Naive B cell (primary cell): ENCODE measurements around the gene ZNF423. TPM values are rescaled to one million over a fixed set of nuclear protein-coding genes. Genes with fewer than 3 reads are reported as not detected.
A peak's percentile ranks its signal among the peaks of the same experiment; 100 is the strongest.
"Not testable (repeated sequence)": the region's sequence is repeated elsewhere in the genome, so short reads cannot be mapped to it uniquely, and the experiment has no call there.

Experiments
- ATAC-seq, 2 donors: fragments of 150-1000 bp; cut with Tn5 transposase; 2 replicates each; pipeline ENCODE4 v1.10.0; 2021; ENCODE audit warnings: low read depth in 2 of 2, mild to moderate bottlenecking in 2 of 2, moderate library complexity in 2 of 2
- DNase-seq: peaks from one replicate; pipeline ENCODE4 v3.0.0; 2022
- H3K27ac Mint-ChIP-seq, 6 donors: one replicate each; pipeline ENCODE4 v1.8.0; 2020 to 2022; ENCODE audit warnings: mild to moderate bottlenecking in 6 of 6, mixed read lengths in 6 of 6, moderate library complexity in 5 of 6, inconsistent platforms in 2 of 6
- H3K27me3 Mint-ChIP-seq, 3 donors: one replicate each; pipeline ENCODE4 v1.8.0; 2021 to 2022; ENCODE audit warnings: mixed read lengths in 3 of 3, mild to moderate bottlenecking in 1 of 3
- H3K36me3 Mint-ChIP-seq, 2 donors: one replicate each; pipeline ENCODE4 v1.8.0; 2020 to 2022; ENCODE audit warnings: mixed read lengths in 2 of 2, inconsistent platforms in 1 of 2, mild to moderate bottlenecking in 1 of 2
- H3K4me1 Mint-ChIP-seq, 3 donors: one replicate each; pipeline ENCODE4 v1.8.0; 2020 to 2022; ENCODE audit warnings: mixed read lengths in 3 of 3, inconsistent platforms in 1 of 3, mild to moderate bottlenecking in 1 of 3, moderate library complexity in 1 of 3
- H3K4me3 Mint-ChIP-seq, 8 donors: one replicate each; pipeline ENCODE4 v1.8.0; 2020 to 2022; ENCODE audit warnings: mild to moderate bottlenecking in 8 of 8, mixed read lengths in 8 of 8, moderate library complexity in 8 of 8, inconsistent platforms in 2 of 8
- H3K9me3 Mint-ChIP-seq, 7 donors: one replicate each; pipeline ENCODE4 v1.8.0; 2020 to 2022; ENCODE audit warnings: mixed read lengths in 7 of 7, mild to moderate bottlenecking in 5 of 7, inconsistent platforms in 2 of 7, moderate library complexity in 1 of 7
- polyA plus RNA-seq, 6 donors: library from polyadenylated mRNA; unstranded; fragments of 300-500 nt; fragmentation: Illumina TruSeq; gene quantifications; one replicate each; pipeline ENCODE4 v1.2.3, GENCODE V29; 2021; ENCODE audit warnings: low read depth in 6 of 6

ZNF423 gene
- polyA plus RNA-seq, 6 donors from 2014 or later, result not detected

DNA sequence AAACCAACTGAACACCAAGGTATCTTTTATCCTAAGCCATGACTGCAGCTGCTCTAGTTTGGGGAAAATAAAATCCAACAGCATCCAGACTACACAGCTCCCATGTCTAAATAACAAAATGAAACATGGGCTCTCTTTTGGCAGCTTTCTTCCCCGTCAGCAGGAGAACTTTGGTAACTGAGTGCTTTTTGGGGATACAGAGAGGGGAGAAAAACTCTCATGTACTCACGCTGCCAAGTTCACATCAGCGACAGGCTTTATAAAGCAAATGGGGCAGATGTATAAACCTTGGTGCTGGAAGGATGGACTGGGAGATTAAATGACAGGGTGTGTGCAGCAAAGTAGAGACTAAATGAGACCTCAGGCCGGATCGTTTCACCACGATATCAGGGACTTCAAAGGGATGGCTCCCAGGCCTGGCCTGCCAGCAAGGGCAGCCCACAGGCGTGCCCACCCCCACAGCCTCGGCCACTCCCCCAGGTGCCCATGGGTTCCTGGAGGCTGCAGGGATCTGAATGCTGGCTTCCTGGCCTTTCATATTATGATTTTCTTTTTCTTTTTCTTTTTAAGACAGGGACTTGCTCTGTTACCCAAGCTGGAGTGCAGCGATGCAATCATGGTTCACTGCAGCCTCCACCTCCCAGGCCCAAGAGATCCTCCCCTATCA lies 174.6 kb downstream of the ZNF423 start:
- Mint-ChIP-seq H3K4me1 (no peaks in the 10 kb centered on the region), H3K4me3 (no peak overlapping the region), H3K27ac (no peak overlapping the region), H3K27me3 (peaks cover 0 to 6% (median 0%) of the 10 kb centered on the region in 3 donors), H3K9me3 (peaks cover 0 to 3% (median 0%) of the 10 kb centered on the region in 7 donors), H3K36me3 (no peaks in the 10 kb centered on the region)
- DNase-seq (no peak), ATAC-seq (no peak)

- Mint-ChIP-seq H3K27me3 (no peaks in the 10 kb centered on the region), H3K36me3 (no peaks in the 10 kb centered on the region), H3K4me3 (no peak overlapping the region), H3K27ac (no peak overlapping the region), H3K9me3 (peaks cover 0 to 3% (median 0%) of the 10 kb centered on the region in 7 donors), H3K4me1 (no peaks in the 10 kb centered on the region)
- ATAC-seq, result no peak
- no peak for DNase-seq
Measured at GRCh38 chr16:49679095-49679494, 176.8 kb downstream of the ZNF423 start.

DNA sequence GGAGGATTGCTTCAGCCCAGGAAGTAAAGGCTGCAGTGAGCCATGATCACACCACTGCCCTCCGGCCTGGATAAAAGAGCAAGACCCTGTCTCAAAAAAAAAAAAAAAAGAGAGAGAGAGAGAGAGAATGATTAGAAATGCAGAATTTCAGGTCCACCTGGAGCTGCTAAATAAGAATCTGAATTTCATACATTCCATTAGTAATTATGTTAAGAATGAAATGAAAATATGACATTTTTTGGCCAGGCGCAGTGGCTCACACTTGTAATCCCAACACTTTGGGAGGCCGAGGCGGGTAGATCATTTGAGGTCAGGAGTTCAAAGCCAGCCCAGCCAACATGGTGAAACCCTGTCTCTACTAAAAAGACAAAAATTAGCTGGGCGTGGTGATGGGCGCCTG lies 178.3 kb downstream of the ZNF423 start:
- H3K4me1 Mint-ChIP-seq, H3K9me3 Mint-ChIP-seq, DNase-seq, H3K4me3 Mint-ChIP-seq, ATAC-seq, H3K36me3 Mint-ChIP-seq, H3K27me3 Mint-ChIP-seq: not testable (repeated sequence)
- peak overlapping the region in 1 of 6 donors; percentile 21 for H3K27ac Mint-ChIP-seq

DNA sequence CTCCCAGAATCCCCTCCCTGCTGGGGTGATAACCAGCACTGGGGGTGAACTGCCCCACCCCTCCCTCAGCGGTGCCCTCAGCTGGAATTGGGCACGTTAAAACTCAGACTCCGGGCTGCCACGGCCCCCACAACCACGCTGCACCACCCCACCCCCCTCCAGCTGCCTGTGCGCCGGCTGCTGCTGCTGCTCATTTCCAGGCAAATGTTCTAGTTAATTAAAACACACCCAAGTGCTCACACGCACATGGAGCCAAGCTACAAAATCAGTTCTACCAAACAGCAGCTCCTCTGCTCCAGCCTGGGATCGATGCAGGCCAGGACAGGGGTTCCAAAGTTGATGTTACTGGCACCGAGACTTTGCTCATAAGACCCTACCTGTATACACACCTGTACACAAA lies 180.5 kb downstream of the ZNF423 start:
- Mint-ChIP-seq H3K36me3 (no peaks in the 10 kb centered on the region), H3K27ac (no peak overlapping the region), H3K9me3 (peaks cover 0 to 3% (median 0%) of the 10 kb centered on the region in 7 donors), H3K27me3 (no peaks in the 10 kb centered on the region), H3K4me3 (no peak overlapping the region), H3K4me1 (no peaks in the 10 kb centered on the region)
- ATAC-seq, result no peak
- no peak for DNase-seq

- no peak overlapping the region for H3K4me3 Mint-ChIP-seq
- H3K36me3 Mint-ChIP-seq, result no peaks in the 10 kb centered on the region
- no peak overlapping the region for H3K27ac Mint-ChIP-seq
- H3K9me3 Mint-ChIP-seq, result peaks cover 0 to under 1% (median 0%) of the 10 kb centered on the region in 7 donors
- no peaks in the 10 kb centered on the region for H3K4me1 Mint-ChIP-seq
- ATAC-seq (no peak), DNase-seq (no peak)
- H3K27me3 Mint-ChIP-seq, result no peaks in the 10 kb centered on the region
Measured at GRCh38 chr16:49674990-49675389, 180.9 kb downstream of the ZNF423 start.

GRCh38 chr16:49674351-49674851 lies 181.5 kb downstream of the ZNF423 start:
- no peak for ATAC-seq
- H3K27me3 Mint-ChIP-seq, result no peaks in the 10 kb centered on the region
- no peak overlapping the region for H3K4me3 Mint-ChIP-seq
- DNase-seq, result no peak
- H3K27ac Mint-ChIP-seq, result no peak overlapping the region
- H3K4me1 Mint-ChIP-seq, result no peaks in the 10 kb centered on the region
- no peaks in the 10 kb centered on the region for H3K9me3 Mint-ChIP-seq
- no peaks in the 10 kb centered on the region for H3K36me3 Mint-ChIP-seq

DNA sequence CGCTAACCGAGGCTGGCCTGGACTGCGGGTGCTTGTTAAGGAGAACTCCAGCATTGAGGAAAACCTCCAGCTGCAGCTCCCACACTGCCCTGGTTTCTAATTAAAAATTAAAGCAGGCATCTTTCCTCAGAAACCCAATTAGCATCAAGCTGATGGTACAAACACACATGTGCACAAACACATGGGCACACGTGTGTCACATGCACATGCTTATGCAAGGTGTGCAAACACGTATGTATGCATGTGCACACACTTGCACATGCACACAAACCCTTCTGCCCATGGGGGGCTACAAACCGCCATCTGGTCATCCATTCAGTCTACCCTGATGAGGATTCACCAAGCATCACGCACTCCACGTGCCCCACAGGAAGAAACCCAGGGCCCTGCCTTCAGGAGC lies 182.5 kb downstream of the ZNF423 start:
- H3K27me3 Mint-ChIP-seq, result no peaks in the 10 kb centered on the region
- H3K9me3 Mint-ChIP-seq, result no peaks in the 10 kb centered on the region
- no peak for DNase-seq
- H3K4me3 Mint-ChIP-seq, result no peak overlapping the region
- H3K27ac Mint-ChIP-seq, result peak overlapping the region in 1 of 6 donors; percentile 63
- no peaks in the 10 kb centered on the region for H3K4me1 Mint-ChIP-seq
- ATAC-seq, result no peak
- H3K36me3 Mint-ChIP-seq, result no peaks in the 10 kb centered on the region

DNA sequence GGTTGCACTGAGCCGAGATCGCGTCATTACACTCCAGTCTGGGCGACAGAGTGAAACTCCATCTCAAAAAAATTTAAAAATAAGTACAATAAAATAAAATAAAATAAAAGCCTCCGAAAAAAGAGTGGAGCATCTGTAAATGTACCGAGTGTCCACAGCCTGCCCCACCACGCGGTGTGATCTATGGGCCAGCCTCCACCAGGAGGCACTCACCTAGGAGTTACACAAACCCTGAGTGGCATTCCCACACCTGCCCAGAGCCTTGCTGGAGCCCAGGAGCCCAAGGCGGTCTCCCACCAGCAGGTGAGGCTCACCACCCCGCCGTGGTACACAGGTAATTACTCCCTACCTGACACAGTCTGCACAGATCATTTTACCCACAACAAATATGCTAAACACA lies 183.2 kb downstream of the ZNF423 start:
- Mint-ChIP-seq H3K9me3 (no peaks in the 10 kb centered on the region), H3K4me1 (no peaks in the 10 kb centered on the region), H3K27ac (peak overlapping the region in 1 of 6 donors; percentile 22), H3K27me3 (no peaks in the 10 kb centered on the region), H3K4me3 (no peak overlapping the region), H3K36me3 (no peaks in the 10 kb centered on the region)
- DNase-seq, result no peak
- ATAC-seq, result no peak

GRCh38 chr16:49671333-49671732 lies 184.6 kb downstream of the ZNF423 start:
- Mint-ChIP-seq H3K36me3 (no peaks in the 10 kb centered on the region), H3K27ac (no peak overlapping the region), H3K4me3 (no peak overlapping the region), H3K4me1 (no peaks in the 10 kb centered on the region), H3K27me3 (no peaks in the 10 kb centered on the region), H3K9me3 (no peaks in the 10 kb centered on the region)
- ATAC-seq (no peak), DNase-seq (no peak)

GRCh38 chr16:49670627-49671026 lies 185.3 kb downstream of the ZNF423 start:
- Mint-ChIP-seq H3K36me3 (no peaks in the 10 kb centered on the region), H3K27ac (no peak overlapping the region), H3K4me3 (no peak overlapping the region), H3K4me1 (no peaks in the 10 kb centered on the region), H3K9me3 (no peaks in the 10 kb centered on the region), H3K27me3 (no peaks in the 10 kb centered on the region)
- DNase-seq (no peak), ATAC-seq (no peak)

DNA sequence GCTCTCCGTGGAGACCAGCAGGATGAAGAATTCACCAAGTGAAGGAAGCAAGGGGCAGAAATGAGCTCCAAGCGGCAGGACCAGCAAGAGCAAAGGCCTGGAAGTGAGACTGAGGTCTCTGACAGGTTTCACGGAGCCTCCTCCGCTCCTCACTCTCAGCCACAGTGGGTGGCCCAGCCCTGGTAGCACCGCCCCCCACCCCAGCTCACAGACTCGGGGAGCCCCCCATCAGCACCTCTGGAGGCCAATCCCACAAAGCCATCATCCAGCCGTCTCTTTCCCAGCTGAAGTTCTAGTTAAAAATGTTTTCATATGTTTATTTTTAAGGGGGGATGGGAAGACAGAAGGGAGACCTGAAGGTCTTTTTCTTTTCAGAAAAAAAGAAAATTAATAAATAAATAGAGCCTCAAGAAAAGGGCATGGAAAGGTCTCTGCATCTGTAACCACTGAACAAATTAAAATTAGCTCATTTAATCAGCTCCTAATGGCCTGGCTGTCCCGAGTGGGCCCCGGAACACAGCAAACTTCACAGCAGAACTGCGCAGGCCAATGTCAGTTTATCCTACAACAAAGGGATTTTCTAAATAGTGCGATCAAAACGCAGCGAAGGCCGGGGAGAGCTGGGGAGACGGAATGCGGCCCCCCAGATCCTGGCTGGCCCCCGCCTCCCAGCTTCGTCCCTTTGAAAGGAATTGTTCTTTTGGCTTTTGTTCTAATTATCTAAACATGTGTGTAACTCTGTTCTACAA lies 190.3 kb downstream of the ZNF423 start:
- Mint-ChIP-seq H3K36me3 (no peaks in the 10 kb centered on the region), H3K9me3 (no peaks in the 10 kb centered on the region), H3K4me1 (no peaks in the 10 kb centered on the region), H3K27ac (no peak overlapping the region), H3K27me3 (no peaks in the 10 kb centered on the region), H3K4me3 (no peak overlapping the region)
- ATAC-seq (no peak), DNase-seq (no peak)

DNA sequence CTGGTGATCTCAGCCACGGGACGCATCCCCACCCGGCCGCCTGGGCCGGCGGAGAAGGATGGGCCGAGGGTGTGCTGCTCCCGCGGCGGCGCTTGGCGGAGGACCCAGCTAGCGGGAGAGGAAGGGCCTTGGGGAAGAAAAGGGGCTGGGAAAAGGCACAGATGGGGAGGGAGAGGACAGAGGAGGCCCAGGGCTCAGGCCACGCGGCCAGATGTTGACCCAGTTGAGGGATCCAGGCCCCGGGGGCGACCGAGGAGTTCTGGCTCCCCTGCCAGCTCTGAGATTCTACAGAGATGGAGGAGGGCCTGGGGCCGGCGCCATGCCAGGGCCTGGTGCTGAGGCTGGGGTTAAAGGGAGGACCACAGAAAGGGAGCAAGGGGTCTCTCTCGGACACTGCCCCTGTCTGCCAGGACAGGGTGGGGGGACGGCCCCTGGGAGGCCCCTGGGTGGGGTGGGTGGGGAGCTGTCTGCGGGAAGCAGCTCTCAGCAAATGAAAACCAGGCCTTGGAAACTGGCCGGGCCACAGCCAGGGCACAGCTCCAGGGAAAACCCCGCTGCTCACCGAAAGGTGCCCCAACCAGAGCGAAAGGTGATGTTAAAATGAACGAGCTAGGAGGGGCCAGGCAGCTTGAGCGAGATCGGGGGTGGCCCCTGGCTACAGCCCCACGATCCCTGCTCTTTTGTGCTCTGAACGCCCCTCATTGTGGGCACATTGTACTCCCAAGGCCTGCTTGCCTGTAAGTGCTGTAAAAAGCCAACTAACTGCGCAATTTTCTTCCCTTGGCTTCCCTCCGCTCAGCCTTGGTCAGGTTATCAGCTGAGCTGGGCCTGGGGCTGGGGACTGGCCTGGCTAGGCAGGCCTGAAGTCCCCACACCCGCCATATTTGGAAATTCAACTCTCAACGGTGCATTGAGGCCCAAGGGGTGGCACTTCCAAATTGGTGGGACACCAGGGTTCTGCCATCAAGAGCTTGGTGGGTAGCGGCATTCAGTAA lies 191.4 kb downstream of the ZNF423 start:
- no peak overlapping the region for H3K27ac Mint-ChIP-seq
- no peaks in the 10 kb centered on the region for H3K27me3 Mint-ChIP-seq
- ATAC-seq (no peak), DNase-seq (no peak)
- H3K9me3 Mint-ChIP-seq, result no peaks in the 10 kb centered on the region
- H3K36me3 Mint-ChIP-seq, result no peaks in the 10 kb centered on the region
- H3K4me3 Mint-ChIP-seq, result no peak overlapping the region
- H3K4me1 Mint-ChIP-seq, result no peaks in the 10 kb centered on the region
